GM21515 (cell line): Measurements from ENCODE around the gene MFRP.

Source experiments
- ATAC-seq: cut with Tn5 transposase; IDR thresholded peaks from one replicate; pipeline ENCODE4 v1.9.1; 2021; ENCODE audit not compliant: unreplicated experiment

The MFRP gene

DNA sequence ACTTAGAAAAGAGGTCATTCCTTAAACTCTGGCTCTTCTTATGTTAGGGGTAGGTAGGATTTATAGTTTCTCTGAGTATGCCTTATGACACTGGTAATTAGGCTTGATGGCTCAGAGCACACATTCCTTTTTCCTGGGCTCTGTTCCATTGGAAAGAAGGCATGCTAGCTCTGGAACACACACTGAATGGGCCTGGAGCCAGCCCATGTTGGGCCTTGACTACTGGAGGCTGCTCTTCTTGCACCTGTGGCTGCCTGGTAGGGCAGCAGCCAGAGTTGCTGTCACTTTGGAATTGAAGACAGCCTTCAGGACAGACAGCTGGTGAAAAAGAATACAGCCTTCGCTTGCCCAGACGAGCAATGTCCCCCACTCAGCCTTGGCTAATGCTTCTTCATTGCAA lies 47.8 kb downstream of the MFRP start:
- ATAC-seq, result no peak

DNA sequence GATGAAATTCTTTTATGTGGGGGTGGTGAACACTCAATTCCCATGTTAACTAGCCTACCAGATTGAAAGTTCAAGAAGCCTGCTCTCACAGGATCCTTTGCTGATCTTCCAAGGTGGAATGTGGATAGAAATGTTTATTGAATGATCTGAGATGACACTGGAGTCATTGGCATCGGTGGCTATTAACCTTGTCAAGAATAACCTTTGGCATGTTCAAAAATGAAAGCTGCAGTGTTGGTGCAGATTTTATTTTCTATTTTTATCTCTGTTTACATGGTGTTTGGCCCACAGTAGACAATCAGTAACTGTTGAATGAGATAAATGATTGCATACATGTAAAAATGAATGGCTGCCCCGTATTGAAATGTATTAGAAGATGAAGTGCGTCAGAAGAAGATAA lies 48.6 kb downstream of the MFRP start:
- no peak for ATAC-seq

DNA sequence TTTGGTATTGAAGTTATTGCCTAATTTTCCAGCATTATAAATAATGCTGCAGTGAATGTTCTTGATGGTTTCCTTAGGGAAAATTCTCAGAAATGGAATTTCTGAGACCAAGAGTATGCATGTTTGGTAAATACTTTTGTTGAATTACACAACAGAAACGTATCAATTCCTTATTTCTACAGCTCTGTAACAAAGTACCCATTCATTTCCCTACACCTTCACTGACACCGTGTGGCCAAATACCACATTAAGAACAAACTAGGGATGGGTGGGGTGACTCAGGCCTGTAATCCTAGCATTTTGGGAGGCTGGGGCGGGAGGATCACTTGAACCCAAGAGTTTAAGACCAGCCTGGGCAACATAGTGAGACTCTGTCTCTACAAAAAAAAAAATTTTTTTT lies 51.3 kb downstream of the MFRP start:
- no peak for ATAC-seq

DNA sequence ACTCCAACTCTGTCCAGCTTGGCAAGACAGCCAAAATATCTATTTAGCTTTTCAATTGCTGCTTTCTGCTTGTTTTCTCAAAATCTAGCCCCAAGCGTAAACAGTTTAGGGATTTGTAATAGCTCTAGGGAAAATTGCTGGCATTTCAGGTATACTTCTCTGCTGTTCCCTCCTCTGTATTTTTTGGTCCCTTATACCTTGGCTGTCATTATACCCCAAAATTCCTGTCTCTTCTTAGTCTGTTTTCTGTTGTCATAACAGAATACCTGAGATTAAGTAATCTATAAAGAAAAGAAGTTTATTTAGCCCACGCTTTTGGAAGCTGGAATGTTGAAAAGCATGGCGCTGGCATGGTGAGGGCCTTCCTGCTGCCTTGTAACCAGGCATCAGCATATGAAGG lies 53.0 kb downstream of the MFRP start:
- no peak for ATAC-seq

DNA sequence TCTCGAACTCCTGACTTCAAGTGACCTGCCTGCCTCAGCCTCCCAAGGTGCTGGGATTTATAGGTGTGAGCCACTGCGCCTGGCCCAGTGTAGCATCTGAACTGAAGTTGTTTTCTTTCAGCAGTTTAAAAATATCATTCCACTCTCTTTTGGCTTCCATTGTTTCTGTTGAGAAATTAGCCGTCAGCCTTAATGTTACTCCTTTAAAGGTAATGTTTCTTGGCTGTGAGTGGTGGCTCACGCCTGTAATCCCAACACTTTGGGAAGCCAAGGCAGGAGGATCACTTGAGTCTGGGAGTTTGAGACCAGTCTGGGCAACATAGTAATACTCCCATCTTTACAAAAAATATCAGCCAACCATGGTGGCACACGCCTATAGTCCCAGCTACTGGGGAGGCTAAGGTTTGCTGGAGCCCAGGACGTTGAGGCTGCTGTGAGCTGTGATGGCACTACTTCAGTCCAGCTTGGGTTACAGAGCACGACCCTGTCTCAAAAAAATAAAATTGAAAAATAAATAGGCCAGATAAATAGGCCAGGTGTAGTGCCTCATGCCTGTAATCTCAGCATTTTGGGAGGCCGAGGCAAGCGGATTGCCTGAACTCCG lies 55.5 kb downstream of the MFRP start:
- no peak for ATAC-seq
